H1 (cell line): ENCODE measurements around the gene RGS6. TPM values are rescaled to one million over a fixed set of nuclear protein-coding genes. Genes with fewer than 3 reads are reported as not detected.

ENCODE experiments used
- polyA plus RNA-seq, 7 experiments: library from polyadenylated mRNA; depleted of rRNA in 3 of 7; stranded (reverse) in 5 of 7; unstranded in 2 of 7; fragments of >200 nt in 5 of 7; fragments of 200-250 nt in 2 of 7; gene quantifications; 1 replicate in 5 of 7; 2 replicates in 1 of 7; 4 replicates in 1 of 7; pipeline versions ENCODE4 v1.2.1 to v1.2.3, GENCODE V29; 2011 to 2013; ENCODE audit warnings: missing spikeins in 2 of 7, mixed read lengths in 2 of 7
- total RNA-seq: library from RNA; stranded (reverse); fragmentation: NEBNext Ultra II Directional; extraction: Animal tissue kit (Norgen Biotek cat#: 25700); gene quantifications from 2 replicates; pipeline ENCODE4 v1.2.1, GENCODE V29; 2021
- TF ChIP-seq, protein P1 (sequence below): fragments of 300-600 bp; sonication (generic); IDR thresholded peaks from 2 replicates; pipeline ENCODE4 v1.7.1; 2012; ENCODE audit warnings: low read length, moderate library complexity, mild to moderate bottlenecking, inconsistent platforms; ENCODE audit not compliant: insufficient replicate concordance

The RGS6 gene
- total and polyA plus RNA-seq, 2 of the 8 experiments (the other 6 are each of a cell fraction or from before 2014, with no cell fraction given): 0.26 to 1.1 TPM

DNA sequence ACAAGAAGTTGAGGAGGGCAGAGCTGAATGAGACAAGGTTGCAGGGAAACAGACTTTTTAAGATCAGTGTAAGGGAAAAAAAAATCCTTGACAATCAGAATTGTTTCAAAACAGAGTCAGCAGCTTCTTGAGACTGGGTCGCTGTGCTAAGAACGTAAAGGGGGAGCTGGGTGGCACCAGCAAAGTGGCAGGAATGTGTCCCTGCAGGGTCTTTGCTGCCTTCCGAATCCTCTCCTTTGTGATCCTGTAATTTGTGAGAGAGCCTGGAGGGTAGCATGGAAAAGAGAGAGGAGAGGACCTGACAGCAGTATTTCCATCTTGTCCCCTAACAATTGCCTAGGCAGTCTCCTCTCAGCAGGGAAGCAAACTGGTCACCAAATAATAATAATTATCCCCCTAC lies 472.8 kb downstream of the RGS6 start (continued):
- TF ChIP-seq, protein P1, sequence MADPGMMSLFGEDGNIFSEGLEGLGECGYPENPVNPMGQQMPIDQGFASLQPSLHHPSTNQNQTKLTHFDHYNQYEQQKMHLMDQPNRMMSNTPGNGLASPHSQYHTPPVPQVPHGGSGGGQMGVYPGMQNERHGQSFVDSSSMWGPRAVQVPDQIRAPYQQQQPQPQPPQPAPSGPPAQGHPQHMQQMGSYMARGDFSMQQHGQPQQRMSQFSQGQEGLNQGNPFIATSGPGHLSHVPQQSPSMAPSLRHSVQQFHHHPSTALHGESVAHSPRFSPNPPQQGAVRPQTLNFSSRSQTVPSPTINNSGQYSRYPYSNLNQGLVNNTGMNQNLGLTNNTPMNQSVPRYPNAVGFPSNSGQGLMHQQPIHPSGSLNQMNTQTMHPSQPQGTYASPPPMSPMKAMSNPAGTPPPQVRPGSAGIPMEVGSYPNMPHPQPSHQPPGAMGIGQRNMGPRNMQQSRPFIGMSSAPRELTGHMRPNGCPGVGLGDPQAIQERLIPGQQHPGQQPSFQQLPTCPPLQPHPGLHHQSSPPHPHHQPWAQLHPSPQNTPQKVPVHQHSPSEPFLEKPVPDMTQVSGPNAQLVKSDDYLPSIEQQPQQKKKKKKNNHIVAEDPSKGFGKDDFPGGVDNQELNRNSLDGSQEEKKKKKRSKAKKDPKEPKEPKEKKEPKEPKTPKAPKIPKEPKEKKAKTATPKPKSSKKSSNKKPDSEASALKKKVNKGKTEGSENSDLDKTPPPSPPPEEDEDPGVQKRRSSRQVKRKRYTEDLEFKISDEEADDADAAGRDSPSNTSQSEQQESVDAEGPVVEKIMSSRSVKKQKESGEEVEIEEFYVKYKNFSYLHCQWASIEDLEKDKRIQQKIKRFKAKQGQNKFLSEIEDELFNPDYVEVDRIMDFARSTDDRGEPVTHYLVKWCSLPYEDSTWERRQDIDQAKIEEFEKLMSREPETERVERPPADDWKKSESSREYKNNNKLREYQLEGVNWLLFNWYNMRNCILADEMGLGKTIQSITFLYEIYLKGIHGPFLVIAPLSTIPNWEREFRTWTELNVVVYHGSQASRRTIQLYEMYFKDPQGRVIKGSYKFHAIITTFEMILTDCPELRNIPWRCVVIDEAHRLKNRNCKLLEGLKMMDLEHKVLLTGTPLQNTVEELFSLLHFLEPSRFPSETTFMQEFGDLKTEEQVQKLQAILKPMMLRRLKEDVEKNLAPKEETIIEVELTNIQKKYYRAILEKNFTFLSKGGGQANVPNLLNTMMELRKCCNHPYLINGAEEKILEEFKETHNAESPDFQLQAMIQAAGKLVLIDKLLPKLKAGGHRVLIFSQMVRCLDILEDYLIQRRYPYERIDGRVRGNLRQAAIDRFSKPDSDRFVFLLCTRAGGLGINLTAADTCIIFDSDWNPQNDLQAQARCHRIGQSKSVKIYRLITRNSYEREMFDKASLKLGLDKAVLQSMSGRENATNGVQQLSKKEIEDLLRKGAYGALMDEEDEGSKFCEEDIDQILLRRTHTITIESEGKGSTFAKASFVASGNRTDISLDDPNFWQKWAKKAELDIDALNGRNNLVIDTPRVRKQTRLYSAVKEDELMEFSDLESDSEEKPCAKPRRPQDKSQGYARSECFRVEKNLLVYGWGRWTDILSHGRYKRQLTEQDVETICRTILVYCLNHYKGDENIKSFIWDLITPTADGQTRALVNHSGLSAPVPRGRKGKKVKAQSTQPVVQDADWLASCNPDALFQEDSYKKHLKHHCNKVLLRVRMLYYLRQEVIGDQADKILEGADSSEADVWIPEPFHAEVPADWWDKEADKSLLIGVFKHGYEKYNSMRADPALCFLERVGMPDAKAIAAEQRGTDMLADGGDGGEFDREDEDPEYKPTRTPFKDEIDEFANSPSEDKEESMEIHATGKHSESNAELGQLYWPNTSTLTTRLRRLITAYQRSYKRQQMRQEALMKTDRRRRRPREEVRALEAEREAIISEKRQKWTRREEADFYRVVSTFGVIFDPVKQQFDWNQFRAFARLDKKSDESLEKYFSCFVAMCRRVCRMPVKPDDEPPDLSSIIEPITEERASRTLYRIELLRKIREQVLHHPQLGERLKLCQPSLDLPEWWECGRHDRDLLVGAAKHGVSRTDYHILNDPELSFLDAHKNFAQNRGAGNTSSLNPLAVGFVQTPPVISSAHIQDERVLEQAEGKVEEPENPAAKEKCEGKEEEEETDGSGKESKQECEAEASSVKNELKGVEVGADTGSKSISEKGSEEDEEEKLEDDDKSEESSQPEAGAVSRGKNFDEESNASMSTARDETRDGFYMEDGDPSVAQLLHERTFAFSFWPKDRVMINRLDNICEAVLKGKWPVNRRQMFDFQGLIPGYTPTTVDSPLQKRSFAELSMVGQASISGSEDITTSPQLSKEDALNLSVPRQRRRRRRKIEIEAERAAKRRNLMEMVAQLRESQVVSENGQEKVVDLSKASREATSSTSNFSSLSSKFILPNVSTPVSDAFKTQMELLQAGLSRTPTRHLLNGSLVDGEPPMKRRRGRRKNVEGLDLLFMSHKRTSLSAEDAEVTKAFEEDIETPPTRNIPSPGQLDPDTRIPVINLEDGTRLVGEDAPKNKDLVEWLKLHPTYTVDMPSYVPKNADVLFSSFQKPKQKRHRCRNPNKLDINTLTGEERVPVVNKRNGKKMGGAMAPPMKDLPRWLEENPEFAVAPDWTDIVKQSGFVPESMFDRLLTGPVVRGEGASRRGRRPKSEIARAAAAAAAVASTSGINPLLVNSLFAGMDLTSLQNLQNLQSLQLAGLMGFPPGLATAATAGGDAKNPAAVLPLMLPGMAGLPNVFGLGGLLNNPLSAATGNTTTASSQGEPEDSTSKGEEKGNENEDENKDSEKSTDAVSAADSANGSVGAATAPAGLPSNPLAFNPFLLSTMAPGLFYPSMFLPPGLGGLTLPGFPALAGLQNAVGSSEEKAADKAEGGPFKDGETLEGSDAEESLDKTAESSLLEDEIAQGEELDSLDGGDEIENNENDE: no peak
